HG03175 (cell line): ENCODE results near the gene ELOVL2.
"Not testable (repeated sequence)": the region's sequence is repeated elsewhere in the genome, so short reads cannot be mapped to it uniquely, and the experiment has no call there.

Experiments used
- ATAC-seq: cut with Tn5 transposase; IDR thresholded peaks from one replicate; pipeline ENCODE4 v1.9.1; 2021; ENCODE audit warnings: mild to moderate bottlenecking, moderate library complexity; ENCODE audit not compliant: unreplicated experiment

The ELOVL2 gene

GRCh38 chr6:10989587-10989986 is 54.5 kb downstream of the ELOVL2 start:
- ATAC-seq = no peak

- ATAC-seq = not testable (repeated sequence)
Measured at GRCh38 chr6:10984959-10985358, 59.1 kb downstream of the ELOVL2 start.

- ATAC-seq = no peak
Measured at GRCh38 chr6:10981409-10981808, 62.7 kb downstream of the ELOVL2 start.

GRCh38 chr6:10979603-10980002 is 64.5 kb downstream of the ELOVL2 start:
- no peak for ATAC-seq

GRCh38 chr6:10977231-10977968 is 66.7 kb downstream of the ELOVL2 start:
- no peak for ATAC-seq

- no peak for ATAC-seq
Measured at GRCh38 chr6:10976571-10976970, 67.5 kb downstream of the ELOVL2 start.

- no peak for ATAC-seq
Measured at GRCh38 chr6:10972196-10972595, 71.9 kb downstream of the ELOVL2 start.

GRCh38 chr6:10970731-10971130 is 73.4 kb downstream of the ELOVL2 start:
- no peak for ATAC-seq

- ATAC-seq = no peak
Measured at GRCh38 chr6:10968776-10969175, 75.3 kb downstream of the ELOVL2 start.

- peak; percentile 94 for ATAC-seq
Measured at GRCh38 chr6:10964684-10965083, 79.4 kb downstream of the ELOVL2 start.

GRCh38 chr6:10963113-10963512 is 81.0 kb downstream of the ELOVL2 start:
- no peak for ATAC-seq

- no peak for ATAC-seq
Measured at GRCh38 chr6:10962673-10963072, 81.4 kb downstream of the ELOVL2 start.

- no peak for ATAC-seq
Measured at GRCh38 chr6:10961837-10962236, 82.3 kb downstream of the ELOVL2 start.

GRCh38 chr6:10960171-10960570 is 83.9 kb downstream of the ELOVL2 start:
- no peak for ATAC-seq

- ATAC-seq = no peak
Measured at GRCh38 chr6:10957414-10957886, 86.7 kb downstream of the ELOVL2 start.

GRCh38 chr6:10956776-10957175 is 87.3 kb downstream of the ELOVL2 start:
- no peak for ATAC-seq

GRCh38 chr6:10954590-10955010 is 89.5 kb downstream of the ELOVL2 start:
- peak; percentile 91 for ATAC-seq

- ATAC-seq = no peak
Measured at GRCh38 chr6:10951675-10952282, 92.3 kb downstream of the ELOVL2 start.

GRCh38 chr6:10949579-10950490 is 94.3 kb downstream of the ELOVL2 start:
- no peak for ATAC-seq

GRCh38 chr6:10947966-10948365 is 96.1 kb downstream of the ELOVL2 start:
- ATAC-seq = no peak

GRCh38 chr6:10945845-10946244 is 98.3 kb downstream of the ELOVL2 start:
- ATAC-seq = no peak
